Pons (tissue), 1 donor: ENCODE results near the gene C1QTNF1.
"Not testable (repeated sequence)": the region's sequence is repeated elsewhere in the genome, so short reads cannot be mapped to it uniquely, and the experiment has no call there.

Experiments used
- DNase-seq: peaks from one replicate; pipeline ENCODE4 v3.0.0-alpha.2; 2016; ENCODE audit warnings: low spot score

The C1QTNF1 gene

DNA sequence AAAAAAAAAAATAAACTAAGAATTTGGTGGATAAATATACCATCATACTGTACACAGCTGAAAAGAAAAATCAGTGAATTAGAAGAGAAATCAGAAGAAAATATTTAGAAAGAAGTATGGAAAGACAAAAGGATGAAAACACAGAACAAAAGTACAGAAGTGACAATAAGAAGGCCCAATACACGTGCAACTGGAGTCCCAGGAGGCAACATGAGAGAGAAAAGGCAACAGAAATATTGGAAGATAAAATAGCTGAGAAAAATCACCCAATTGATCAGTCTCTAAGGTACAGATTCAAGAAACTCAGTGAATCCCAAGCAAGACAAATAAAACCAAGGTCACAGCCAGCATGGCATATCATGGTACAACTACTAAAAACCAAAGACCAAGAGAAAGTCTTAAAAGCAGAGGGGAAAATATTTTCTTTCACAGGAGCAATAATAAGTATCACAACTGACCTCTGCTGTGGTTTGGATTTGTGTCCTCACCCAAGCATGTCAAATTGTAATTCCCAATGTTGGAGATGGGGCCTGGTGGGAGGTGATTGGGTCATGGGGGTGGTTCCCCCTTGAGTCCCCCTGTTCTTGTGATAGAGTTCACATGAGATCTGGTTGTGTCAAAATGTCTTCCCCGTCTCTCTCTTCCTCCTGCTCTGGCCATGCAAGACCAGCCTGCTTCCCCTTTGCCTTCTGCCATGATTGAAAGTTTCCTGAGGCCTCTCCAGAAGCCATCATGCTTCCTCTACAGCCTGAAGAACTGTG is 30.4 kb downstream of the C1QTNF1 start:
- no peak for DNase-seq

DNA sequence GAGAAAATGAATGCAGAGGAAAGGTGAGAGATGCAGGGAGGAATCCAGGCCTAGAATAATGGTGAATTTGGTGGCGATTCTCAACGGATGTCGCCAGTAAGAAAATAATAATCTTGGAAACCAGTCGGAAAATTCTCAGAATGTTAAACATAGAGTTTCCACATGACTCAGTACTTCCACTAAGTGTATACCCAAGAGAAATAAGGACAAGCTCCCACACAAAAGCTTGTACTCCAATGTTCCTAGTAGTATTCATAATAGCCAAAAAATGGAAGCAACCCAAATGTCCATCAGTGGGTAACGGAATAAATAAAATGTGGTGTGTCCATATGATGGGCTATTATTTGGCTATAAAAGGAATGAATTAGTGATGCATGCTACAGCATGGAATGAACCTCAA is 31.2 kb downstream of the C1QTNF1 start:
- no peak for DNase-seq

DNA sequence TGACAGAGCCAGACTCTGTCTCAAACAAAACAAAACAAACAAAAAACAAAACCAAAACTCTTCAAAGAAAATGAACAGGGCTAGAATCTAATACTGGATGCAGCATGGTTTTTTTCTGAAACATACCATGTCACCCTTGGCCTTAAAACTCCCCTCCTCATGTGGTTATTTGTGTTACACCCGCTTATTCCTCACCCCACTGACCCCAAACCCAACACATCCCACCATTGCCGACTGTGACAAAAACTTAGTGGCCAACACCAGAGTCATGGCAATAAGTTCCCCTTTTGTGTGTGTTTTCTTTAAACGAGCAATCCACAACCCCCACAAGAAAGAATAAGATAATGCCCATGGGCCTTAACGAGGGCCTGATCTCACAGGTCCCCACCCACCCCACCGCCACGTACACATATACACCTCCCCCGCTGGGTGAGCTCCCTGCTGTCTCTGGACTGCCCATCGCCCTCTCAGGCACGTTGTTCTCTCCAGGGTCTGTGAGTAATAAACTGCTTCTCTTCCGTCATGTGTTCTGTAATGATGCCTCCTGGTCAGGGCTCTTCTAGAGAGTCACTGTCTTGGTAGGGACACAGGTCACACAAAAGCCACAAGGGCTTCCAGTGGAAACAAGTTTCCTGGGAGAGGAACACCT is 33.9 kb downstream of the C1QTNF1 start:
- no peak for DNase-seq

DNA sequence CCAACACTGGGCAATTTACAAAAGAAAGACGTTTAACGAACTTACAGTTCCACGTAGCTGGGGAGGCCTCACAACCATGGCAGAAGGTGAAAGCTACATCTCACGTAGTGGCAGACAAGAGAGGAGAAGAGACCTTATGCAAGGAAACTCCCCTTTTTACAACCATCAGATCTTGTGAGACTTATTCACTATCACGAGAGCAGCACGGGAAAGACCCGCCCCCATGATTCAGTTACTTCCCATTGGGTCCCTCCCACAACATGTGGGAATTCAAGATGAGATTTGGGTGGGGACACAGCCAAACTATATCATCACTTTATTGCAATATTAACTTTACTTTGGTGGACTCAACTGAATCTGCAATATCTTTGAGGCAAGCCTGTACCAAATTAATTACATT is 38.7 kb downstream of the C1QTNF1 start:
- DNase-seq, result no peak

DNA sequence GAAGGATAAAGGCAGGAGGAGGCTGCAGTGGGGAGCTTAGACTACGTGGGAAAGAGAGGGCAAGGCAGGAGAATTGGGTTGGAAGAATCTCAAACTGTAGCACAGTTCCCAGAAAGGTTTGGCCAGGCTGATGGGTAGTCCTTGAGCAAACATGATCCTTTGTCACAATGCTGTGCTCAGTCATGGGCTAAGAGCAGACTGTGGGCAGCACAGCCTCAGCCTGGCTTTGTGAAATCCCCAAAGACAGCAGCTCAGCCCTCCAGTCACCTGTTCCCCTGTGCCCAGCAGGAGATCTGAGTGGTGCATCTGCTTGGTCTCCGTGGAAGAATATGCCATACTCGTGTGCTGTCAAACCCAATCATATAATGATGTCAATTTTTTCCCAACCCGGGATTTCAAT is 40.1 kb downstream of the C1QTNF1 start:
- DNase-seq, result no peak

DNA sequence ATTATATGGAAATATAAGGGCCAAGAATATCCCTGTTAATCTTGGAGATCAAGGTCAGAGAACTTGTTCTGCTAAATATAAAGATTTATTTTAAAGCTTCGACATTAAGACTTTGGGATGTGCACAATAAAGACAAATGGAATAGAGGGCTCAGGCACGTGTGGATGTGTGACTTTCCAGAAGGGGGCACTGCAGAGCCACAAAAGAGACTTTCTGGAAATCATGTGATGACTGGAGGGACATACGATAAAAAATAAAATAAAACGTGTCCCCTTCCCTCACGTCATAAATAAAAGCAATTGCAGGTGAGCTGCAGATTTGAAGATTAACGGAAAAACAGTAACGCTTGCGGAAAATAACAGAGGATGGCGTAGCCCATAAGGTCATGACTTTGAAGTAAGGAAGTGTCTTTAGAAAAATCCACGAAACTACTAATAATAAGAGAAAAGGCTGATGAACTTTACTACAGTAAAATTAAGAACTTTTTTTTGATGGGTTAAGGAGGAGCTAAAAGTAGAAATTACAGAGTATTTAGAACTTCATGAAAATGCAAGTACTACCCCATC is 41.2 kb downstream of the C1QTNF1 start:
- peak; percentile 56 for DNase-seq

DNA sequence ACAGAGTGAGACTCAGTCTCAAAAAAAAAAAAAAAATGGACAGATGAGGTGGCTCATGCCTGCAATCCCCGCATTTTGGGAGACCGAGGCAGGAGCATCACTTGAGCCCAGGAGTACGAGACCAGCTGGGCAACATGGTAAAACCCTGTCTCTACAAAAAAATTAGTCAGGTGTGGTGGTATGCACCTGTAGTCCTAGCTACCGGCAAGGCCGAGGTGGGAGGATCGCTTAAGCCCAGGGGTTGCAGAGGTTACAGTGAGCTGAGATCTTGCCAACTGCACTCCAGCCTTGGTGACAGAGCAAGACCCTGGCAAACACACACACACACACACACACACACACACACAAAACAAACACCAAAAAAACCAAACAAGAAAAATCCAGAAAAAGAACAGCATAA is 43.0 kb downstream of the C1QTNF1 start:
- DNase-seq, result no peak

DNA sequence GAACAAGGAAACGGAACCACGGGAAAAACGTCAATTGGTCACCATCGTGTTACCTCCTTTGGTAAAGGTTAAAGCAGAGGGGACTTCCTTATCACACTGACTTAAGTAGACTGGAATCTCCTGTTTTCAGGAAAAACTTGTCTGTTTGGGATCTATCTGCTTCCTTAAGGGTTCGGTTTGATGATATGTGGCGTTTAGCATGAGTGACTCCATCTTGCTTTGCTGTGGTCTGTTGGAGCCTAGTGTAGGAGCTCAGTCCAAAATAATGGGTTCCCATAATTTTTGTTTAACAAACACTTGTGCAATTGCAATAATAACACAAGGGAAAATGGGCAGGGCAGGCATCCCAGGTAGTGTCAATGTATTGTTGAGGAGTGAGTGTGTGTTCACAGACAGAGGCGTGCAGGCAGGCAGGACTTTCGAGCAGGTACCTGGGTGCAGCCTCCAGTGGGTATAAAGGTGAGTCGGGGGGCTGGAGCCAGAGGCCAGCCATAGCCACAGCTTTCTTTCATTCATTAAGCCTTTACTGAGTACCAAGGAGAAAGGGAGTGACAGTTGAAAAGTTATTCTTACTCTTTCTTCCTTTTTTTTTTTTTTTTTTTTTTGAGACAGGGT is 46.4 kb downstream of the C1QTNF1 start:
- no peak for DNase-seq

DNA sequence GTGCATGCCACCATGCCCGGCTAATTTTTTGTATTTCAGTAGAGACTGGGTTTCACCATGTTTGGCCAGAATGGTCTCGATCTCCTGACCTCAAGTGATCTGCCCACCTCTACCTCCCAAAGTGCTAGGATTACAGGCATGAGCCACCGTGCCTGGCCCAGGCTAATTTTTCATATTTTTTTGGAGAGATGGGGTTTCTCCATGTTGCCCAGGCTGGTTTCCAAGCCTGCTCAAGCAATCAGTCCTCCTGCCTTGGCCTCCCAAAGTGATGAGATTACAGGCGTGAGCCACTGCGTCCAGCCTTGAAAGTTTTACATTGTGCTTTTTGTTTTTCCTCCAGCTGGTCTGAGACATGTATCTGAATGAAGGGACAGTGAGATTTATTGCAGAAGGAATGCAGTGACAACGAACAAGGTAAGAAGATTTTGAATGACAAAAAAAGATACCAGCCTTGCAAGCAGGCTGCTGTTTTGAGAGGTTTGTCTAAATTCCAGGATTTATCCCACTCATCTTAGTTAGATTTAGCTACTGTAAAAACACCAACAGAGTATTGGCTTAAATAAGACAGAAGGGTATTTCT is 47.3 kb downstream of the C1QTNF1 start:
- DNase-seq, result no peak

DNA sequence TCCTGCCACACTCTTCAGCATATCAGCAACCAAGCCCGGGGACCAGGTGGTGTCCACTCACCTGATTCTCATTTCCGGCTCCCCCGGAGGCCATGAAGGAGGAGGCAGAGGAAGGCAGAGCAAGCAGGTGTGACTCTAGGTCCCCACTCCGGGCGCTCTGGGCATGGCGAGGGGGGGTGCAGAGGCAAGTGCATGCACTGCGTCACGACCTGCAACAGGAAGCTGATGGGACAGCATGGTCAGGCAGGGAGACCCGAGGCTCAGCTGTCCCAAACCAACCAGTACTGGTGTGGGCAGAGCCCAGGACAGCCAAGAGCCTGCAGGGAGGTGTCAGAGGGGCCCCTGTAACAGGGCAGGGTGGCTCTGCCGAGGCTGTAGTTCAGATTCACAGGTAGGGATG is 48.6 kb downstream of the C1QTNF1 start:
- no peak for DNase-seq

DNA sequence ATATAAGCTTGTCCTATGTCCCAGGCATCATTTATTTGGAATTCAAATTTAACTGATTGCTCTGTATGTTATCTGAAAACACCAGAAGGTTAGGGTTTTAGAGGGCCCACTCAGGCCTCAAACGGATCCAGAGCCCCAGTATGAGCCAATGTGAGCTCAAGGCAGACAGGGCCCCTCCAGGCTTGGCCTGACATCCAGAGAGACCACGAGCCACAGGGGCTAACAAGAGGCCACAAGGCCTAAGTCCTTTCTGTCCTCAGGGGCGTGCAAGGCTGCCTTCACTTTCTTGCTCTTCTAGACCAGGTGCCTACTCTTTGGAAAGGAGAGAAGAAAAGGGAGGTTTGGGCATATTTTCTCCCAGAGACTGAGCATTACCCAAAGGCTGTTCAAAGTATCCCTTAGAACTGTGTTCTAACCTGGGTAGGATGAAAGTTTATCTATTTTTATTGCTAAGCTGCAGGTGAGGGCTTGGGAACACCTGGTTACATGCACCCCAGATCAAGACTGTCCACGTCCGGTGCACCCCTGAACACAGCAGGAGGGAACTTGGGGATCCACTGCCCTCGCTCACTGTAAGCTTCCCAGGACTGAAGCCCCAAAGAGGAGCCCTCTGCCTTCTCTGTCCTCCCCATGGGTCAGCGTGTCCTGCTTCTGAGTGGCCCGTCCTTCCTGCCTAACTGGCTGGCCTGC is 49.2 kb downstream of the C1QTNF1 start:
- DNase-seq, result no peak

DNA sequence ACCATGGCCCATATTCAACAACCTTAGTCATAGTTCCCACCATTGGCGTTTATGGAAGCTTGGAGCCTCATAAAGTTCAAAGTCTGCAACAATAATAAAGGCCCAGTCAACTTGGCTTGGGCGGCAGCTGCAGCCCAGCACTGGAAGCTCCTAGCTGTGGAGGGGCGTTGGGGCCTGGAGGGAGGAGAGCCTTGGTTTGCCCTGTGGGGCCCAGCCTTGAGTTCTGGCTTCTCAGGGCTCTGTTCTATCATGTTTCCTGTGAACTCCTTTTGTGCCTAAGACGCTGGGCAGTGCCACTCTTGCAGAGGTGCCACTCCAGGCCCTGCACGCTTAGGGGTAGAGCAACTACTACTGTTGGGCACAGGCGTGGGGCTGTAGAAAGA is 49.7 kb downstream of the C1QTNF1 start:
- DNase-seq, result no peak

DNA sequence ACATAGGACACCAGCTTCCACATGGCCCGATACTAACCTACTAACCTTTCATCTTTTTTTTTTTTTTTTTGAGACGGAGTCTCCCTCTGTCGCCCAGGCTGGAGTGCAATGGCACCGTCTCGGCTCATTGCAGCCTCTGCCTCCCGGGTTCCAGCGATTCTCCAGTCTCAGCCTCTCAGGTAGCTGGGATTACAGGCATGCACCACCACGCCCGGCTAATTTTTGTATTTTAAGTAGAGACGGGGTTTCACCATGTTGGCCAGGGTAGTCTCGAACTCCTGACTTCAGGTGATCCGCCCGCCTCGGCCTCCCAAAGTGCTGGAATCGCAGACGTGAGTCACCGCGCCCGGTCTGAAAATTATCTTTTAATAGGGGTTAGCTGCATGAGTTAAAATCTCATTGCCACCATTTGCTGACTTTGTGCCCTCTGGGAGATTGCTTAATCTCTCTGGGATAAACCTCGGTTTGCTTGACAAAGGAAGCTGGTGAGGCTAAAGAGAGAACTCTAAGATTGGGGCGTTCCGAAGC is 50.2 kb downstream of the C1QTNF1 start:
- not testable (repeated sequence) for DNase-seq

DNA sequence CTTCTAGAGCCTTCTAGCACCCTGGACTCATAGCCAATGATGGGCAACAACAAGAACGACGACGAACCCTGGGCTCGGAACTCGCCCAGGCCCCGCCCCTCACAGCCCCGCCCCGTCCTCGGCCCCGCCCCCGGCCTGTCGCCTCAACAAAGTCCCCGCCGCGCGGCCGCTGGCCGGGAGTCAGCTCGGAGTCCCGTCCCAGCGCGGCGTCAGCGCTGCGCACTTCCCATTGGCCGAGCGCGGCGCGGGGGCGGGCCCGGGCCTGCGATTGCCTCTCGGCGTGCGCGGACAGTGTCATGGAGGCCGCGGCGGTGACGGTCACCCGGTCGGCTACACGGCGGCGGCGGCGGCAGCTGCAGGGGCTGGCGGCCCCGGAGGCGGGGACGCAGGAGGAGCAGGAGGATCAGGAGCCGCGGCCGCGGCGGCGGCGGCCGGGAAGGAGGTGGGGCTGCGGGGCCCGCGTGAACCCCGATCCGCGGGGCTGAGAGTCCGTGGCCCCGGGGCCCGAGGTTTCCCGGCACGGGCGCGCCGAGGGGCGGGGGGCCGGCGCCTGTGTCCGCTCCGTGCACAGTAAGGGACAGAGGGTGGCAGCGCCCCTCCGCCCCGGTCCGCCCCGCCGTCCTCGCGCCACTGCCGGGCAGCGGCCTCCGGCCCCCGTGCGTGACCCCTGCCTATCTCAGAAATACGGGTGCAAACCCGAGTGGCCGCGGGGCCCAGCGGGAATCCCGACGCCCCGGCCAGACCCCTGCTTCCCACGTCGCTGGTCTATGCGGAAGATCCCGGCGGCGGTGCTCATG is 50.9 kb downstream of the C1QTNF1 start, which contains the start of gene ENGASE:
TSS of gene ENGASE (plus strand) at position 176 of the 797 bp plus-strand sequence. CDS start at position 297, 121 bp downstream.
- DNase-seq, result peak; percentile 94

DNA sequence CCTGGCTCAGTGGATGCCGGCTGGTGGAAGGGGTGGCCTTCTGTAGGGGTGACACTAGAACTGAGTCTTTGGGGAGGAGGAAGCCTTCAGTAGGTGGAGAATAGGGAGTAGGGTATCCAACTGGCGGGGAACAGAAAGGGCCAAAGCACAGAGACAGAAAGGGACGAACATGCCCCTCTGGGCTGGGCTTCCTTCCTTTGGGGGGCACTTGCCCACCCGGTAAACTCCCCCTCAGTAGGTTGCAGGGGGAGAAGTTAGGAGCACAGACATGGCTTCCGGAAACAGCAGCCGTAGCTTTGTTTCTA is 51.4 kb downstream of the C1QTNF1 start:
- no peak for DNase-seq

DNA sequence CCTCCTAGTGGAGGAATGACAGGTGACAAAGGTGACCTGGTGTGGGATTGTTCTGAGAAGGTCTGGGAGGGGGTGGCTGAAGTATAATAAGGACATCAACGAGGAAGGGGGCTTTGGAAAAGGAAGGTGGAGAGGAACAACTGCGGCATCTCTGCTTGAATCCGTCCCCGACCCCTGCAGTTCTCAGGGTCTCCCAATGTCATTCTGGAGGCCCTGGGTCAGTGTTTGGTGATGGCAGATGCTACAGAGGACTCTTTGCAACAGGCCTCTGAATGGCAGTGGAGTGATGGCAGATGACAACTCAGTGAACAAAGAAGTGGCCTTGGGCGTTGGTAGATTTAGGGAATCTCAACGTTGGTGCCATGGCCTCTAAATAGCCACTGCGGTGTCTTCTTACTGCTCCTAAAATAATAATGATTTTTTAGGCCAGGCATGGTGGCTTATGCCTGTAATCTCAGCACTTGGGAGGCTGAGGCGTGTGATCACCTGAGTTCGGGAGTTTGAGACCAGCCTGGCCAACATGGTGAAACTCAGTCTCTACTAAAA is 52.0 kb downstream of the C1QTNF1 start:
- DNase-seq, result no peak

DNA sequence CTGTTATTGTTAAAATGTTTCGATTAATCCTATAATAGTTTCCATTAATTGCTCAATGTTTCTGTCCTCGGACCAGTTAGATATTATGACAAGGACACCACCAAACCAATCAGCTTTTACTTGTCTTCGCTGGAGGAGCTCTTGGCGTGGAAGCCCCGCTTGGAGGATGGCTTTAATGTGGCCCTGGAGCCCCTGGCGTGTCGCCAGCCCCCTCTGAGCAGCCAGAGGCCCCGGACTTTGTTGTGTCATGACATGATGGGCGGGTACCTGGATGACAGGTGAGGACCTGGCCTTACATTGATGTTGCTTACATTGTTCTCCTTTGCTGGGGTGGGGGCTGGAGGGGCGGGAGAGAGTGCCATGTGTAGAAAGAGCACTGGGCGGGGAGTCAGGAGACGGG is 53.6 kb downstream of the C1QTNF1 start:
- no peak for DNase-seq

DNA sequence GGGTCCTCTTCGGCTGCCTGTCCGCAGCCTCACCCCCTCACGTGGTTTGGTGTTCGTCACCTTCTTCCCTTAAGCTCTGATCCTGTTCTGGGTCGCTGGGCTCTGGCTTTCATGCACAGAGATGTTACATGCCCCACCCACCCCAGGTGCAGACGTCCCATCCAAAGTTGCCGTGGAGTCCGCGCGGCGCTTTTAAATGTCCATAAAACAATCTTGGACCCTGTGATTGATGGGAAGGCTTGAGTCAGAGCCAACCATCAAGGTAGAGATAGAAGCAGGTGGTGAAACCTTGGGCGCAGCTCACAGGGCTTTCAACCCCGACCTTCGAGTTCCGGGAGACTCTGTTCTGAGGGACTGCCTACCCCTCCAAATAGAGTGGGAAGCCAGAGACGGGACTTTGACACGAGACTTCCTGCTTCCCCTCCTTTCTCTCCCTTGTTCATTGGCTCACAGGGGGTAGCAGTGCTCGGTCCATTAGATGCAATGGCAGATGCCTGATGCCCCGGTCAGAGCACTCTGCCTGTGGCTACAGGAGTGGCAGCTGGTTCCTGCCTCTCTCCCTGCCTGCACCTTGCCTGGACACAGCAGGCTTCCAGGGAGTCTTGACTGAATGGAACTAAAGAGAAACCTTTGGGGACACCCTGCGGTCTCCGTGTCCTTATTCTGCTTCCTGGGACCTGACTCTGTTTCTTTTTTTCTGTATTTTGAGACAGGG is 54.7 kb downstream of the C1QTNF1 start:
- no peak for DNase-seq

DNA sequence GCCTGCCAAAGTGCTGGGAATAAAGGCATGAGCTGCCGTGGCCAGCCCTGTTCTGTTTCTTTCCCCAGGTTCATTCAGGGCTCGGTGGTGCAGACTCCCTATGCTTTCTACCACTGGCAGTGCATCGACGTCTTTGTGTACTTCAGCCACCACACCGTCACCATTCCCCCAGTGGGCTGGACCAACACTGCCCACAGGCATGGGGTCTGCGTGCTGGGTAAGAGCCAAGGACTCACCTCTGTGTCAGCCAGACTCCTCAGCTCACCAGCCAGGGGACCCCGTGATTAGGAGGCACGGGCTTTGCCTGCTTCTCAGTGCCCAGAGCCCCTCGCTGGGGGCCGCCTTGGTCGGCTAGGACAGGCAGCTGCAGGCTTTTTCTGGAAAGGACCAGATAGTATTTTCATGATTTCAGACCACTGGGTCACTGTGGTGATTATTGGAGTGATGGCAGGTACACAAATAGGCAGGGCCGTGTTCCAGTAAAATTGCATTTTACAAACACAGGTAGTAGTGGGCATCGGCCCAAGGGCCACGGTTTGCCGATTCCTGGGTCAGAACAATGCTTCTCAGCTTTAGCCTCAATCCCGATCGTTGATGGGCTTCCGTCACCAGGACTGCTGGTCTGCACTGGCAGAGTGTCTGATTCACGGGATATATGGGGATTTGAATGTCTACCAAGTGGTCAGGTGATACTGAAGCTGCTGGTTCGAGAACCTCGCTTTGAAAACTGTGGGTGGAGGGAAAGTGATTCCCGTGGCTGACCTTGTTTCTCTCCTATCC is 55.6 kb downstream of the C1QTNF1 start:
- no peak for DNase-seq
